H9 (cell line): ENCODE measurements around the gene NFAM1. TPM values are rescaled to one million over a fixed set of nuclear protein-coding genes. Genes with fewer than 3 reads are reported as not detected.

Source experiments
- DNase-seq: peaks from one replicate; pipeline ENCODE4 v3.0.0-alpha.2; 2017
- H2AFZ ChIP-seq: one replicate; pipeline ENCODE4 v1.6.1; 2013; ENCODE audit warnings: mild to moderate bottlenecking, low read length, control low read depth, moderate library complexity
- H2AK5ac ChIP-seq: 2 replicates; pipeline ENCODE4 v1.6.1; 2013; ENCODE audit warnings: low read length, control low read depth, mixed read lengths; ENCODE audit not compliant: insufficient read length
- H2BK120ac ChIP-seq: one replicate; pipeline ENCODE4 v1.6.1; 2013; ENCODE audit warnings: low read depth, mild to moderate bottlenecking, low read length, control low read depth, inconsistent platforms; ENCODE audit not compliant: poor library complexity, severe bottlenecking
- H2BK12ac ChIP-seq: 2 replicates; pipeline ENCODE4 v1.6.1; 2013; ENCODE audit warnings: low read length, control low read depth, mixed read lengths, low read depth; ENCODE audit not compliant: insufficient read length
- H2BK15ac ChIP-seq: 2 replicates; pipeline ENCODE4 v1.6.1; 2013; ENCODE audit warnings: low read depth, low read length, control low read depth
- H2BK20ac ChIP-seq: one replicate; pipeline ENCODE4 v1.6.1; 2013; ENCODE audit warnings: low read depth, mild to moderate bottlenecking, low read length, control low read depth, inconsistent platforms; ENCODE audit not compliant: poor library complexity, severe bottlenecking
- H2BK5ac ChIP-seq: 2 replicates; pipeline ENCODE4 v1.6.1; 2013; ENCODE audit warnings: low read length, control low read depth, mixed read lengths; ENCODE audit not compliant: insufficient read length
- H3K14ac ChIP-seq: 2 replicates; pipeline ENCODE4 v1.6.1; 2013; ENCODE audit warnings: low read length, control low read depth; ENCODE audit not compliant: insufficient read depth
- H3K18ac ChIP-seq: 2 replicates; pipeline ENCODE4 v1.6.1; 2013; ENCODE audit warnings: low read depth, mild to moderate bottlenecking, mixed read lengths, low read length, control low read depth; ENCODE audit not compliant: insufficient read length
- H3K23ac ChIP-seq: 2 replicates; pipeline ENCODE4 v1.6.1; 2013; ENCODE audit warnings: low read length, control low read depth, mixed read lengths, low read depth; ENCODE audit not compliant: insufficient read length
- H3K23me2 ChIP-seq: 2 replicates; pipeline ENCODE4 v1.6.1; 2013; ENCODE audit warnings: low read depth, mild to moderate bottlenecking, mixed read lengths, low read length, control low read depth; ENCODE audit not compliant: insufficient read length, poor library complexity, severe bottlenecking
- H3K27ac ChIP-seq: 2 replicates; pipeline ENCODE4 v1.5.1; 2013; ENCODE audit warnings: low read length, control low read depth, mixed read lengths, low read depth; ENCODE audit not compliant: insufficient read length
- H3K27me3 ChIP-seq: 2 replicates; pipeline ENCODE4 v1.6.1; 2013; ENCODE audit warnings: low read length, control low read depth, inconsistent platforms; ENCODE audit not compliant: insufficient read depth
- H3K4ac ChIP-seq: 2 replicates; pipeline ENCODE4 v1.6.1; 2013; ENCODE audit warnings: low read depth, mild to moderate bottlenecking, control low read depth, inconsistent platforms, low read length, moderate library complexity
- H3K4me1 ChIP-seq: 2 replicates; pipeline ENCODE4 v1.6.1; 2013; ENCODE audit warnings: low read length, control low read depth, inconsistent platforms; ENCODE audit not compliant: insufficient read depth
- H3K4me2 ChIP-seq: 2 replicates; pipeline ENCODE4 v1.6.1; 2013; ENCODE audit warnings: low read length, control low read depth, mixed read lengths; ENCODE audit not compliant: insufficient read length, insufficient read depth
- H3K56ac ChIP-seq: 2 replicates; pipeline ENCODE4 v1.6.1; 2013; ENCODE audit warnings: low read depth, mild to moderate bottlenecking, mixed read lengths, low read length, control low read depth; ENCODE audit not compliant: insufficient read length
- H3K79me1 ChIP-seq: 2 replicates; pipeline ENCODE4 v1.6.1; 2013; ENCODE audit warnings: low read depth, mild to moderate bottlenecking, moderate library complexity, low read length, control low read depth, inconsistent platforms; ENCODE audit not compliant: insufficient read depth, poor library complexity, severe bottlenecking
- H3K79me2 ChIP-seq: 2 replicates; pipeline ENCODE4 v1.6.1; 2013; ENCODE audit warnings: low read length, control low read depth, inconsistent platforms; ENCODE audit not compliant: insufficient read depth
- H3K9ac ChIP-seq: 2 replicates; pipeline ENCODE4 v1.6.1; 2013; ENCODE audit warnings: low read length, control low read depth, mixed read lengths; ENCODE audit not compliant: insufficient read length; ENCODE audit errors: extremely low read depth
- H3K9me3 ChIP-seq: one replicate; pipeline ENCODE4 v1.6.1; 2013; ENCODE audit warnings: low read depth, low read length, inconsistent platforms; ENCODE audit not compliant: control insufficient read depth
- H3T11ph ChIP-seq: one replicate; pipeline ENCODE4 v1.6.1; 2013; ENCODE audit warnings: mild to moderate bottlenecking, low read length, control low read depth, inconsistent platforms
- H4K20me1 ChIP-seq: one replicate; pipeline ENCODE4 v1.6.1; 2013; ENCODE audit not compliant: control insufficient read depth, insufficient read length, insufficient read depth
- H4K5ac ChIP-seq: 2 replicates; pipeline ENCODE4 v1.6.1; 2013; ENCODE audit warnings: low read depth, mild to moderate bottlenecking, mixed read lengths, low read length, control low read depth; ENCODE audit not compliant: insufficient read length
- H4K8ac ChIP-seq: replicated peaks from 2 replicates; pipeline ENCODE4 v1.6.1; 2013; ENCODE audit warnings: low read length, control low read depth, mixed read lengths, low read depth; ENCODE audit not compliant: insufficient read length
- H4K91ac ChIP-seq: 2 replicates; pipeline ENCODE4 v1.6.1; 2013; ENCODE audit warnings: low read depth, mild to moderate bottlenecking, moderate library complexity, mixed read lengths, low read length, control low read depth; ENCODE audit not compliant: insufficient read length
- H3K27ac Mint-ChIP-seq, 3 experiments: 2 replicates in 2 of 3; 3 replicates in 1 of 3; pipeline ENCODE4 v1.8.0; 2020 to 2021; ENCODE audit warnings: mixed read lengths in 3 of 3, mild to moderate bottlenecking in 1 of 3, moderate library complexity in 1 of 3
- H3K27me3 Mint-ChIP-seq: 2 replicates; pipeline ENCODE4 v1.8.0; 2021; ENCODE audit warnings: low read depth, mild to moderate bottlenecking, moderate library complexity, mixed read lengths
- H3K36me3 Mint-ChIP-seq, 3 experiments: 2 replicates in 2 of 3; 3 replicates in 1 of 3; pipeline ENCODE4 v1.8.0; 2020 to 2021; ENCODE audit warnings: low read depth in 3 of 3, mixed read lengths in 3 of 3; ENCODE audit not compliant: insufficient read depth in 1 of 3
- H3K4me1 Mint-ChIP-seq, 2 experiments: 2 replicates each; pipeline ENCODE4 v1.8.0; 2020; ENCODE audit warnings: mixed read lengths in 2 of 2
- H3K4me3 Mint-ChIP-seq, 2 experiments: 2 replicates in 1 of 2; 3 replicates in 1 of 2; pipeline ENCODE4 v1.8.0; 2020 to 2021; ENCODE audit warnings: mild to moderate bottlenecking in 2 of 2, mixed read lengths in 2 of 2, moderate library complexity in 1 of 2
- H3K9me3 Mint-ChIP-seq, 2 experiments: 2 replicates in 1 of 2; 3 replicates in 1 of 2; pipeline ENCODE4 v1.8.0; 2020; ENCODE audit warnings: mild to moderate bottlenecking in 2 of 2, mixed read lengths in 2 of 2, moderate library complexity in 1 of 2
- CTCF ChIP-seq: fragments of 200-600 bp; sonication (generic); conservative IDR thresholded peaks from 3 replicates; pipeline ENCODE4 v1.8.0; 2021; ENCODE audit warnings: antibody characterized with exemption, mild to moderate bottlenecking
- WGBS: extraction: QIAGEN DNeasy Blood & Tissue Kit; methylation state at CpG from one replicate; pipeline ENCODE4 v1.1.7; 2013; ENCODE audit warnings: missing lambda C conversion rate, low lambda C conversion rate, mixed read lengths; ENCODE audit not compliant: insufficient read length; ENCODE audit errors: extremely low coverage; 5-methylcytosine and 5-hydroxymethylcytosine counted together
- total RNA-seq: library from RNA; stranded (reverse); gene quantifications from 2 replicates; pipeline ENCODE4 v1.2.1, GENCODE V29; 2021

NFAM1 gene
- total RNA-seq, 1 experiment from 2014 or later, result 0.68 TPM

DNA sequence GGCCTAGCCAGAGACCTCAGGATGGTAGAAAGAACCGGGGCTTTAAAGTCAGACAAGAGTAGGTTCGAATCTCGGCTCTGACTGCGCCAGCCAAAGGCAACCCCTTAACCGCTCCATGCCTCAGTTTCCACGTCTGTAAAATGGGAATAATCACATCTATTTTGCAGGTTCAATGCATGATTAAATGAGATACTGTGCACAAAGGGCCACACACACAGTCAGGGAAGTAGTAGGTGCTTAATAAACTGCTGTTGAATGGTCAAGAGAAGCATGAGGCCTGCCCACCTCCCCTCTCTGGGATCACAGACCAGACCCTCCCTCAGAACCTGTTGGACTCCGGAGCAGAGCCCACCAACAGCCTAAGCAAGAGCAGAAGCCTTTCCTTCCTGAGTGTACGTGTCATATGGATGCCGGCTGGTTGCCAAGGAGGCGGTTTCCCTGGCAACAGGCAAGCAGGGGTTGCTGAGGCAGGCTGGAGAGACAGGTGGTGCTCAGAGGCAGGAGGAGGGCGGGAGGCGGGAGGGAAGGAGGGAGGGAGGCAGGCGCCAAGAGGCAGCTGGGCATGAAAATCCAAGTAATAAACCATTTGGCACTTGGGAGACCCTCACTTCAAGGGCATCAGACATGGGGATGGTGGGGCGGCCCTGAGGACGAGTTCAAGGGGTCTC, 43.9 kb downstream of the NFAM1 start:
- Histone ChIP-seq H3K14ac (no peak overlapping the region), H3K4me1 (no peaks in the 10 kb centered on the region), H3K9me3 (no peaks in the 10 kb centered on the region), H3K79me1 (no peaks in the 10 kb centered on the region), H3K27me3 (no peaks in the 10 kb centered on the region; the same call in 1 of the 2 replicates), H3K23me2 (no peaks in the 10 kb centered on the region), H3K79me2 (no peaks in the 10 kb centered on the region), H3T11ph (no peak overlapping the region), H4K91ac (no peak overlapping the region), H3K4me2 (no peak overlapping the region), H2BK5ac (no peak overlapping the region), H2BK15ac (no peak overlapping the region), H4K20me1 (no peaks in the 10 kb centered on the region), H2AFZ (no peak overlapping the region), H2BK20ac (no peak overlapping the region), H3K56ac (no peak overlapping the region), H4K8ac (no peak overlapping the region), H2AK5ac (no peak overlapping the region), H3K23ac (no peak overlapping the region), H3K4ac (no peak overlapping the region), H2BK120ac (no peak overlapping the region), H3K27ac (no peak overlapping the region), H2BK12ac (no peak overlapping the region), H3K18ac (no peak overlapping the region), H4K5ac (no peak overlapping the region), H3K9ac (no peak overlapping the region)
- Mint-ChIP-seq H3K4me1 (peaks cover 7 to 25% of the 10 kb centered on the region in 2 experiments), H3K27me3 (peaks cover 62% of the 10 kb centered on the region), H3K27ac (no peak overlapping the region), H3K36me3 (no peaks in the 10 kb centered on the region), H3K4me3 (no peak overlapping the region), H3K9me3 (no peaks in the 10 kb centered on the region)
- no CpG with 5 or more reads among the region's 15 CpGs for WGBS
- TF ChIP-seq CTCF, result no peak
- DNase-seq, result no peak
